Ammon's horn (tissue), 1 donor: ENCODE data around the gene ZNF287.

Experiments
- DNase-seq: peaks from one replicate; pipeline ENCODE4 v3.0.0-alpha.2; 2016; ENCODE audit warnings: low spot score

Gene ZNF287

GRCh38 chr17:16516594-16517051, 52.4 kb downstream of the ZNF287 start:
- peak; percentile 56 for DNase-seq

GRCh38 chr17:16515933-16516332, 53.1 kb downstream of the ZNF287 start:
- no peak for DNase-seq

- DNase-seq: no peak
Observed at GRCh38 chr17:16513873-16514272, 55.1 kb downstream of the ZNF287 start.

GRCh38 chr17:16512011-16512410, 57.0 kb downstream of the ZNF287 start:
- DNase-seq: peak; percentile 9

GRCh38 chr17:16511593-16511992, 57.4 kb downstream of the ZNF287 start:
- DNase-seq: no peak

GRCh38 chr17:16507918-16508533, 61.0 kb downstream of the ZNF287 start:
- no peak for DNase-seq

GRCh38 chr17:16506188-16506587, 62.8 kb downstream of the ZNF287 start:
- no peak for DNase-seq

GRCh38 chr17:16504984-16505383, 64.0 kb downstream of the ZNF287 start:
- no peak for DNase-seq
